H1 (cell line): ENCODE results near the gene PRR12. TPM values are rescaled to one million over a fixed set of nuclear protein-coding genes. Genes with fewer than 3 reads are reported as not detected.

ENCODE experiments used
- ASH2L ChIP-seq: fragments of 200-600, 300-600 bp; sonication (generic); IDR thresholded peaks from one replicate; pipeline ENCODE4 v1.7.1; 2017; ENCODE audit warnings: low read length
- BACH1 ChIP-seq: IDR thresholded peaks from 2 replicates; pipeline ENCODE4 v1.6.1; 2012; ENCODE audit warnings: low read length, improper control_type of control experiment
- BRCA1 ChIP-seq: IDR thresholded peaks from 2 replicates; pipeline ENCODE4 v1.6.1; 2012; ENCODE audit warnings: low read depth, low read length, improper control_type of control experiment
- E2F6 ChIP-seq: IDR thresholded peaks from 2 replicates; pipeline ENCODE4 v1.6.1; 2012; ENCODE audit warnings: inconsistent platforms
- GTF2F1 ChIP-seq: IDR thresholded peaks from 2 replicates; pipeline ENCODE4 v1.6.1; 2012; ENCODE audit warnings: low read depth, low read length, improper control_type of control experiment, borderline replicate concordance
- KDM1A ChIP-seq: fragments of 200-600, 300-600 bp; sonication (generic); IDR thresholded peaks from 2 replicates; pipeline ENCODE4 v1.7.1; 2016; ENCODE audit warnings: mild to moderate bottlenecking, low read length, borderline replicate concordance
- MAX ChIP-seq: IDR thresholded peaks from 2 replicates; pipeline ENCODE4 v1.6.1; 2012; ENCODE audit warnings: inconsistent platforms
- NRF1 ChIP-seq: IDR thresholded peaks from 2 replicates; pipeline ENCODE4 v1.6.1; 2011; ENCODE audit warnings: mild to moderate bottlenecking, low read depth, low read length, improper control_type of control experiment
- POLR2A ChIP-seq, 2 experiments: IDR thresholded peaks; 1 replicate in 1 of 2; 2 replicates in 1 of 2; pipeline ENCODE4 v1.6.1; 2011; ENCODE audit warnings: low read depth in 2 of 2, low read length in 2 of 2, mild to moderate bottlenecking in 2 of 2; ENCODE audit errors: control extremely low read depth in 1 of 2
- RBBP5 ChIP-seq: IDR thresholded peaks from 2 replicates; pipeline ENCODE4 v1.7.1; 2012; ENCODE audit warnings: low read depth, mild to moderate bottlenecking, inconsistent platforms, low read length, moderate library complexity, borderline replicate concordance
- TAF1 ChIP-seq: IDR thresholded peaks from 2 replicates; pipeline ENCODE4 v1.6.1; 2011; ENCODE audit warnings: mild to moderate bottlenecking, low read depth, low read length
- YY1 ChIP-seq: IDR thresholded peaks from 2 replicates; pipeline ENCODE4 v1.6.1; 2011; ENCODE audit warnings: low read depth, mild to moderate bottlenecking, low read length
- polyA plus RNA-seq, 7 experiments: library from polyadenylated mRNA; depleted of rRNA in 3 of 7; stranded (reverse) in 5 of 7; unstranded in 2 of 7; fragments of >200 nt in 5 of 7; fragments of 200-250 nt in 2 of 7; gene quantifications; 1 replicate in 5 of 7; 2 replicates in 1 of 7; 4 replicates in 1 of 7; pipeline versions ENCODE4 v1.2.1 to v1.2.3, GENCODE V29; 2011 to 2013; ENCODE audit warnings: missing spikeins in 2 of 7, mixed read lengths in 2 of 7
- total RNA-seq: library from RNA; stranded (reverse); fragmentation: NEBNext Ultra II Directional; extraction: Animal tissue kit (Norgen Biotek cat#: 25700); gene quantifications from 2 replicates; pipeline ENCODE4 v1.2.1, GENCODE V29; 2021

PRR12 gene
- total and polyA plus RNA-seq, 2 of the 8 experiments (the other 6 are each of a cell fraction or from before 2014, with no cell fraction given) = 2.5 to 59.4 TPM

- peak; percentile 47; the same call in 1 of the 2 replicates for TF ChIP-seq TAF1
- peak; percentile 82 for TF ChIP-seq KDM1A
- TF ChIP-seq MAX = peak; percentile 64
- no peak for TF ChIP-seq GTF2F1
- no peak for TF ChIP-seq BRCA1
- peak in 1 of 2 experiments; percentile 33; a peak in 1 of 3 replicates for TF ChIP-seq POLR2A (IDR thresholded peaks at IDR 0.05; ENCODE audit: control extremely low read depth in 1 of 2, low read depth in 2 of 2, low read length in 2 of 2)
- TF ChIP-seq RBBP5 = peak; percentile 68; the same call in 1 of the 2 replicates
- TF ChIP-seq ASH2L = peak; percentile 66
- no peak for TF ChIP-seq YY1
- TF ChIP-seq NRF1 = peak; percentile 26; the same call in 1 of the 2 replicates
- peak; percentile 43 for TF ChIP-seq E2F6
- peak; percentile 20; the same call in 1 of the 2 replicates for TF ChIP-seq BACH1
Observed at GRCh38 chr19:49556412-49557398, 34.3 kb upstream of the PRR12 start (continued).
